Nephron (organoid): ENCODE measurements around the gene MMP27.
"Not testable (repeated sequence)": the region's sequence is repeated elsewhere in the genome, so short reads cannot be mapped to it uniquely, and the experiment has no call there.

Experiments
- H3K27ac Mint-ChIP-seq, 3 experiments: 2 replicates each; pipeline ENCODE4 v1.8.0; 2020; ENCODE audit warnings: mixed read lengths in 3 of 3, mild to moderate bottlenecking in 2 of 3, moderate library complexity in 1 of 3
- H3K27me3 Mint-ChIP-seq: 2 replicates; pipeline ENCODE4 v1.8.0; 2021; ENCODE audit warnings: low read depth, mild to moderate bottlenecking, moderate library complexity, mixed read lengths
- H3K36me3 Mint-ChIP-seq: 2 replicates; pipeline ENCODE4 v1.8.0; 2020; ENCODE audit warnings: low read depth, mixed read lengths
- H3K4me1 Mint-ChIP-seq: 2 replicates; pipeline ENCODE4 v1.8.0; 2020; ENCODE audit warnings: mixed read lengths
- H3K4me3 Mint-ChIP-seq, 3 experiments: 2 replicates each; pipeline ENCODE4 v1.8.0; 2020; ENCODE audit warnings: mild to moderate bottlenecking in 3 of 3, mixed read lengths in 3 of 3, moderate library complexity in 2 of 3
- H3K9me3 Mint-ChIP-seq: 2 replicates; pipeline ENCODE4 v1.8.0; 2020; ENCODE audit warnings: mixed read lengths
- CTCF ChIP-seq, 3 experiments: fragments of 200-600 bp; sonication (generic); IDR thresholded peaks; one replicate each; pipeline ENCODE4 v1.5.0; 2021; ENCODE audit warnings: antibody characterized with exemption in 3 of 3; ENCODE audit not compliant: unreplicated experiment in 3 of 3

The MMP27 gene

DNA sequence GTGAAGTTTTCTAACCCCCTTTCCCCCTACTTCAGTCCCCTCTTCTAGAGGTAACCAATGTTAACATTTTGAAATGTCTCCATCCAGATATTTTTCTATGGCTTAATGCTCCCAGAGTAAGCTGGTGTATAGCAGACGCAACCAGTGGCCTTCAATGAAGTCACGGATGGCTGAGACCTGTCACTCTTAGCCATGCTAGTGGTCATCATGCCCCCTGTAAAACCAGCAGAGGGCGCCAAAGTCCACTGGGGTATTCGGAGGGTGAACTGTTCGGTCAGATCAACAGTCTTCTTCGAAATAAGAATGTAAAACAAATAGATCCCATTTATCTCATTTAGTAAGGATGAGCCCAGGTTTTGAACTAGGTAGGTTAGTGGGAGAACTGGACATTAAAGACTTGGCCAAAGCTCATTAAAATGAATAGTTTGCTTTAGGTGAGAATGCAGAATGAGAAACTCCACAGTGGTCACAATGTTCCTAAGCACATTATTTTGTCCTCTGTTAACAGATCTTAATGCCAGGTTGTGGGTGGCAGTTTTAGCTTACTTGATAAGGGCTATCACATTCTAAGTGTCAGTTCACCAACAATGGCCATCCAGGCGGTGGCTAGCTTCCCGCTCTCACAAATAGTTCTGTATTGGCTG is 27.8 kb upstream of the MMP27 start:
- Mint-ChIP-seq H3K9me3 (peaks cover 3% of the 10 kb centered on the region), H3K4me3 (no peak overlapping the region), H3K27me3 (no peaks in the 10 kb centered on the region), H3K27ac (no peak overlapping the region), H3K4me1 (no peaks in the 10 kb centered on the region), H3K36me3 (no peaks in the 10 kb centered on the region)
- TF ChIP-seq CTCF (IDR thresholded peaks at IDR 0.05; ENCODE audit: unreplicated experiment in 3 of 3) = peak in 1 of 3 experiments; percentile 18

- H3K36me3 Mint-ChIP-seq, H3K4me1 Mint-ChIP-seq, H3K27ac Mint-ChIP-seq, H3K27me3 Mint-ChIP-seq, H3K9me3 Mint-ChIP-seq, H3K4me3 Mint-ChIP-seq: not testable (repeated sequence)
Observed at GRCh38 chr11:102730944-102731343, 25.4 kb upstream of the MMP27 start.

DNA sequence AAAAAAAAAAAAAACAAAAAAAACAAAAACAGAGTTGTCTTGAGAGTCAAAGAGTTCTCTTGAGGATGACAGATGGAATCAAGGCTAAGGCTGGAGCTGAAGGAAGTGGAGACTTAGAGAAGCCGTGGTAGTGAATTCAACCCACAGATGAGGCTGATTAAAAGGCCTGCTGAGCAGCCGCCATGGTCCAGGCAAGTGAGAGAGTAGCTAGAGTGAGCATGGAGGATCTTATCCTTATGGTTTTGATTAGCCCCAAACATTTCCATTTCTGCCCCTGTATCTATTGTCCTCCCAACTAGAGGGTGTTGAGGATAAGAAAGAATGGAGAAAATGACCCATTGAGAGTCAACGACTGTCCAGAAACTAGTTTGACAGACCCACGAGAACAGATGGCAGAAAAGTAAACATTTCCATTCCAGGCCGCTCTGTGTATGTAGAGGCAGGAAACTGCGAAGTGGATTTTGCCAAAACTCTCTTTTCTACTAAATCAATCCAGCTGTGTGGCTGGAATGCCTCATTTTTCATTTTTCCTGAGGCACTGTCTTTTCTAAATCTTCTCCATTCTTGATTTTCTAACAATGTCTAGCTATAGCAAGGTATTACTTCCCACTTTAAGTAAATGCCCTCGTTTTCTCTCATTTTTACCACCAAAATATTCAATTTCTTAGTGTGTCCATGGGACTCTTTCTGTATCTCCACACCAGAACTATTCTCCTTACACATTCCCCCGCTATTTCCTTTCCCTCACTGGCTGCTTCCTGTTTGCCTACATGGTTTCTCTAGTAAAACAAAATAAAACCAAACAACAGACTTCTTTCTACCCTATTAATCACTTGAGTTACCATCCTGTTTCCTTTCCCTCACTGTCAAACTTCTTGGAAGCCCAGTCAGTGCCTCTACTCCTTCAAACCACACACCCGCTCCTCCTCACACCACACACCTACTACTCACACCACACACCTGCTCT is 24.6 kb upstream of the MMP27 start:
- H3K4me1 Mint-ChIP-seq = no peaks in the 10 kb centered on the region
- no peak overlapping the region for H3K27ac Mint-ChIP-seq
- no peaks in the 10 kb centered on the region for H3K27me3 Mint-ChIP-seq
- H3K36me3 Mint-ChIP-seq = no peaks in the 10 kb centered on the region
- TF ChIP-seq CTCF (IDR thresholded peaks at IDR 0.05; ENCODE audit: unreplicated experiment in 3 of 3) = no peak
- no peak overlapping the region for H3K4me3 Mint-ChIP-seq
- H3K9me3 Mint-ChIP-seq = no peaks in the 10 kb centered on the region

- H3K9me3 Mint-ChIP-seq = no peaks in the 10 kb centered on the region
- no peaks in the 10 kb centered on the region for H3K4me1 Mint-ChIP-seq
- H3K36me3 Mint-ChIP-seq = no peaks in the 10 kb centered on the region
- no peak overlapping the region for H3K27ac Mint-ChIP-seq
- no peak overlapping the region for H3K4me3 Mint-ChIP-seq
- H3K27me3 Mint-ChIP-seq = no peaks in the 10 kb centered on the region
- no peak for TF ChIP-seq CTCF (IDR thresholded peaks at IDR 0.05; ENCODE audit: unreplicated experiment in 3 of 3)
Observed at GRCh38 chr11:102727890-102728289, 22.3 kb upstream of the MMP27 start.

DNA sequence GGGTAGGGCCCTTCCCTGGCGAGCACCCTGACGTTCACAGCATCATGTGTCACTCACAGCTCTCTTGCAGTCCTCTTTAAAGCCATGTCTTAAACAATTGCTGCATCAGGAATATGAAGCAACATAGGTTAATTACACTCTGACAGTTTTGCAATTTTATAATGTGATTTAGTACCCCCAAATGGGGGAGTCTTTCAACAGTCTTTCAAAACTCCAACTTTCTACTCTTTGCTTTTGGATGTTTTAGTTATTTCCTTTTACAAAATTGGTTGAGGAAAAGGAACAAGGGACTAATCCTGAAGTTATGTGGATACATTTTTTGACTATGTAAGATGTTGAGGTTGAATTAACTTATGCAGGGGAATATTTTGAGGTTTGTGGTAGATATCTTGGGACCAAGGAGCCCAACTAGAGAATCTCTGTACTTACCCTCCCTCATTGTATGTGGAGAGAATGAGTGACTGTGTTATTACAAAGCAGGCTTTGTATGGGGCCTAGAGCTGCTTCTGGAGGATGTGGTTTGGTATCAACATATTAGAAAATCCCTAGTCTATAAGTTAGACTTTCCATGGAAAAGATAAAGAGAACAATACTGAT is 19.4 kb upstream of the MMP27 start, which contains the start of gene MMP8:
MMP8 (minus strand) TSS at position 51 of the 597 bp plus-strand sequence. CDS start 99 bp downstream, outside the sequence.
- no peaks in the 10 kb centered on the region for H3K27me3 Mint-ChIP-seq
- no peak within 1 kb of the TSS for H3K27ac Mint-ChIP-seq
- TF ChIP-seq CTCF (IDR thresholded peaks at IDR 0.05; ENCODE audit: unreplicated experiment in 3 of 3) = no peak
- no peaks in the 10 kb centered on the region for H3K36me3 Mint-ChIP-seq
- no peak within 1 kb of the TSS for H3K4me3 Mint-ChIP-seq
- H3K4me1 Mint-ChIP-seq = no peaks in the 10 kb centered on the region
- H3K9me3 Mint-ChIP-seq = no peaks in the 10 kb centered on the region

GRCh38 chr11:102722821-102723220 is 17.3 kb upstream of the MMP27 start:
- no peak overlapping the region for H3K4me3 Mint-ChIP-seq
- H3K27me3 Mint-ChIP-seq = no peaks in the 10 kb centered on the region
- H3K4me1 Mint-ChIP-seq = no peaks in the 10 kb centered on the region
- no peaks in the 10 kb centered on the region for H3K36me3 Mint-ChIP-seq
- H3K9me3 Mint-ChIP-seq = no peaks in the 10 kb centered on the region
- TF ChIP-seq CTCF (IDR thresholded peaks at IDR 0.05; ENCODE audit: unreplicated experiment in 3 of 3) = no peak
- no peak overlapping the region for H3K27ac Mint-ChIP-seq
